NB4 (cell line): ENCODE results near the gene CALN1.

Experiments used
- DNase-seq: peaks from one replicate; pipeline ENCODE4 v3.0.0; 2010; ENCODE audit warnings: low read depth
- H3K4me3 ChIP-seq: one replicate; pipeline ENCODE4 v1.5.1; 2011; ENCODE audit warnings: mild to moderate bottlenecking, low read depth, low read length, moderate library complexity
- CTCF ChIP-seq: IDR thresholded peaks from one replicate; pipeline ENCODE4 v1.5.1; 2012; ENCODE audit warnings: low read depth, low read length
- MYC ChIP-seq: IDR thresholded peaks from 2 replicates; pipeline ENCODE4 v1.6.1; 2011; ENCODE audit warnings: low read depth, low read length
- POLR2A ChIP-seq: IDR thresholded peaks from 2 replicates; pipeline ENCODE4 v1.6.1; 2011; ENCODE audit warnings: mild to moderate bottlenecking; ENCODE audit not compliant: insufficient read length; ENCODE audit errors: extremely low read depth
- TF ChIP-seq, protein P1 (sequence below): IDR thresholded peaks from 2 replicates; pipeline ENCODE4 v1.6.1; 2011; ENCODE audit warnings: low read depth, low read length

Gene CALN1

DNA sequence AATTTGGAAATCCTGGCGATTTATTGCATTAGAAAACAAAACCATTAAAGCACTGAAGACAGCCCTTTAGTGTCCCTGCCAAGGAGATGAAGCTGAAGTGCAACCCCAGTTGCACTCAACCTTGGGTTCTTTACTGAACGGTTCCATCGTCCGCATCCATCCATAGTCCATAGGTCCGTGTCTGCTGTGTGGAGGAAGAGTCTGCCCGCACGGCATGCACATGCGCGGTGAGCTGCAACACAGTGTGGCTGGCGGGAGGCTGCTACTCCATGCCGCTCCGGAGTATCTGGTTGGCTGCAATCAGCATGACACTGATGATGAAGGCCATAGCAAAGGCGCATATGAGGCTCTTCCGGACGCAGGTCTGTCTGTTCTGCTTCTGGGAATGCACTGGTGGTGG is 624.6 kb downstream of the CALN1 start:
- peak; percentile 23 for DNase-seq
- H3K4me3 ChIP-seq = no peak overlapping the region
- TF ChIP-seq CTCF = no peak
- no peak for TF ChIP-seq POLR2A
- TF ChIP-seq MYC = no peak
- TF ChIP-seq, protein P1, sequence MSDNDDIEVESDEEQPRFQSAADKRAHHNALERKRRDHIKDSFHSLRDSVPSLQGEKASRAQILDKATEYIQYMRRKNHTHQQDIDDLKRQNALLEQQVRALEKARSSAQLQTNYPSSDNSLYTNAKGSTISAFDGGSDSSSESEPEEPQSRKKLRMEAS = no peak

GRCh38 chr7:71785216-71785615 is 626.9 kb downstream of the CALN1 start:
- DNase-seq = no peak
- H3K4me3 ChIP-seq = no peak overlapping the region
- TF ChIP-seq POLR2A (no peak), MYC (no peak), CTCF (peak; percentile 9)
- TF ChIP-seq, protein P1 = no peak

GRCh38 chr7:71784781-71785180 is 627.4 kb downstream of the CALN1 start:
- TF ChIP-seq CTCF = no peak
- TF ChIP-seq POLR2A = no peak
- TF ChIP-seq, protein P1 = no peak
- TF ChIP-seq MYC = no peak
- no peak for DNase-seq
- no peak overlapping the region for H3K4me3 ChIP-seq

DNA sequence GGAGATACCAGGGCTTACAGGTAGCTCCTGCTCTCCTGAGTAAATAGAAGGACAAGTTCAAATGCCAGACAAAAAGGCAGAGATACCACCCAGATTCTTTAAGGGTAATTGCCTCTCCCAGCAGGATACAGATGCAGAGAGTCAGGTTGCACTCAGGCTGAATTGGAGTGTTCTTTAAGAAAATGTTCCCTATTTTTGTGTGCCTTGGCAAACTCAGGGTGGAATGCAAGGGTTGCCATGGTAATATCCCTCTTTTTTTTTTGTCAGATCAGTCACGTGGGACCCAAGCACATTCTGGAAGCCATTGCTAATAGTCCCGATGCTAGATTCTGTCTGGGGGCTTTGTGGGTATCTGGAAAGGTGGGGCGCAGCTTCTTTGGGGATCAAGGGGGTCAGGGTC is 628.0 kb downstream of the CALN1 start:
- DNase-seq = no peak
- TF ChIP-seq CTCF = no peak
- TF ChIP-seq MYC = no peak
- no peak for TF ChIP-seq POLR2A
- TF ChIP-seq, protein P1 = no peak
- no peak overlapping the region for H3K4me3 ChIP-seq

- no peak for TF ChIP-seq POLR2A
- TF ChIP-seq CTCF = no peak
- TF ChIP-seq, protein P1 = no peak
- no peak for TF ChIP-seq MYC
- no peak for DNase-seq
- no peak overlapping the region for H3K4me3 ChIP-seq
These were observed 628.4 kb downstream of the CALN1 start for GRCh38 chr7:71783779-71784178.

GRCh38 chr7:71782051-71782450 is 630.1 kb downstream of the CALN1 start:
- TF ChIP-seq POLR2A (no peak), CTCF (no peak), MYC (no peak)
- TF ChIP-seq, protein P1 = no peak
- H3K4me3 ChIP-seq = no peak overlapping the region
- no peak for DNase-seq
